Stimulated activated memory B cell treated with anti-CD40 and anti-IgM and Interleukin-4, amounts not matched to agents 10 μg/mL and 1 μg/mL and 100 μg/mL, for 72 hours (primary cell): Measurements from ENCODE around the gene WWC2.

ENCODE experiments used
- ATAC-seq: fragments of 150-1000 bp; cut with Tn5 transposase; 2 replicates; pipeline ENCODE4 v1.10.0; 2021
- H3K27ac Mint-ChIP-seq: one replicate; pipeline ENCODE4 v1.8.0; 2022; ENCODE audit warnings: mild to moderate bottlenecking, mixed read lengths
- H3K27me3 Mint-ChIP-seq: one replicate; pipeline ENCODE4 v1.8.0; 2022; ENCODE audit warnings: mixed read lengths
- H3K36me3 Mint-ChIP-seq: one replicate; pipeline ENCODE4 v1.8.0; 2022; ENCODE audit warnings: mixed read lengths
- H3K4me1 Mint-ChIP-seq: one replicate; pipeline ENCODE4 v1.8.0; 2022; ENCODE audit warnings: mixed read lengths
- H3K4me3 Mint-ChIP-seq: one replicate; pipeline ENCODE4 v1.8.0; 2022; ENCODE audit warnings: mild to moderate bottlenecking, moderate library complexity, mixed read lengths
- H3K9me3 Mint-ChIP-seq: one replicate; pipeline ENCODE4 v1.8.0; 2022; ENCODE audit warnings: mixed read lengths

Gene WWC2

DNA sequence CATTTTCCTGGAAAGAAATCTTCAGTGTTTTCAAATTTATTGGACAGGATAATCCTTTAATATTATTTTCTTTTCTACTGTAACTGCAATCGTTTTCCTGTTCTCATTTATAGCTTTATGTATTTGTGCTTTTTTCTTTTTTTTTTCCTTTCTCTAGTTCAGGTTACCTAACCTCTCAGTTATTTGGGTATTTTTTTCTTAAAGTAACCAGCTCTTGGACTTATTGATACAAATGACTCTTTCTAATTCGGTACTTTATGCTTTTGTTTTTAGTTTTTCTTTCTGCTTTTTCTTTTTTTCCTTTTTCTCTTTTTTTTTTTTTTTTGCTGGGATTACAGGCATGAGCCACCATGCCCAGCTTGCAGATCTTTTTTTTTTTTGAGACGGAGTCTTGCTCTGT lies 25.2 kb downstream of the WWC2 start:
- Mint-ChIP-seq H3K4me3 (no peak overlapping the region), H3K9me3 (no peaks in the 10 kb centered on the region), H3K36me3 (no peaks in the 10 kb centered on the region), H3K4me1 (no peaks in the 10 kb centered on the region), H3K27me3 (no peaks in the 10 kb centered on the region), H3K27ac (no peak overlapping the region)
- no peak for ATAC-seq

DNA sequence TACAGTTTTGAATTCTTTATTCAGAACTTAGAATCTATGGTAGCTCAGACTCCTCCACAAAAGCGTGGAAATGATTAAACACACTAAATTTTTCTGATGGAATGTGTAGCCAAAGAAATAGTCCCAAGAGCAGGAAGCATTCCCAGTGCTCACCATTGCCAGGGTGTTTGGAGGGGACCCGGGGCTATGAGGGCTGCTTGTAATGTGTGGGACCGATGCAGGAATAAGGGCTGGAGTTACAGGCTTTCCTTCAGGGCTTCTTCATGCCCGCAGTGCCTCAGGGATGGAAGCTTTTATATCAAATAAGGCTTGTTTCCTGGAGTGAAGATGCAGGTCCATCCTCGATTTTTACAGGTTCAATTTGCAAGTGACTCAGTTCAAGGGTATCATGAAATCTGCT lies 25.8 kb downstream of the WWC2 start:
- ATAC-seq = no peak
- H3K4me1 Mint-ChIP-seq = no peaks in the 10 kb centered on the region
- no peaks in the 10 kb centered on the region for H3K36me3 Mint-ChIP-seq
- H3K27ac Mint-ChIP-seq = no peak overlapping the region
- no peaks in the 10 kb centered on the region for H3K9me3 Mint-ChIP-seq
- no peak overlapping the region for H3K4me3 Mint-ChIP-seq
- H3K27me3 Mint-ChIP-seq = no peaks in the 10 kb centered on the region

DNA sequence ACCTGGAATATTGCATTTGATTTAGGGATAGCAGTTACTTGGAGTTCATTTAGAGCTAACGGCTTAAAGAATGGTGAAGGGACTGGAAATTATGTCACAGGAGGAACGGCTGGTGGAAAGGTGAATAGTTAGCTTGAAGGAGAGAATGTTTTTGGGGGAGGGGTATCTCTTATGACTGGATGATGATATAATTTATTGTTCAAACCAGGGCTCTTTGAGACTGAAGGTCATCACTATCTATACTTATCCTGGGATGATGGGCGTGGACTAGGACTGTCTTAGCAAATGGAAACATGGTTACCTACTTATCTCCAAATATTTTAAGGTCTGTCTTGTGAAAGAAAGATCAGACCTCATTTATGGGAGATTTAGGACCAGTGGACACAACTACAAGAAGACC lies 30.1 kb downstream of the WWC2 start:
- no peaks in the 10 kb centered on the region for H3K4me1 Mint-ChIP-seq
- no peak overlapping the region for H3K27ac Mint-ChIP-seq
- no peaks in the 10 kb centered on the region for H3K9me3 Mint-ChIP-seq
- no peaks in the 10 kb centered on the region for H3K36me3 Mint-ChIP-seq
- no peak overlapping the region for H3K4me3 Mint-ChIP-seq
- peaks cover 8% of the 10 kb centered on the region for H3K27me3 Mint-ChIP-seq
- no peak for ATAC-seq

DNA sequence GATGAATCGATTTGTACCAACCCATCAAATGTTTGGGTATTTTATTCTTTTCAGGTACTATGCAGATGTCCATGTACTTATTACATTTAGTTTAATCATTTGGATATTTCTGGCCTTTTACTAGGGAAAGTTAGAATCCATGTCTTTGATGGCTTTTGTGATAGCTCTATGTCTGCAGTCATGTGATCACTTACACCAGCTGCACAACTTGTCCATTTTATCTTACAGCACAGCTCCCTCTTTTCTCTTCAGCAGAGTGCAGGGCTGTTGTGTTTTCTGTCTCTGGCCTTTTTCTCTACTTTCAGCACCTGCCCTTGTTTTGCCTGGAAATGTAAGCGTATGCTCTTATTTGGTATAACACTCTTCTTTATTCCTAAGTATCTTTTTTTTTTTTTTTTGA lies 30.6 kb downstream of the WWC2 start:
- no peak overlapping the region for H3K4me3 Mint-ChIP-seq
- no peaks in the 10 kb centered on the region for H3K36me3 Mint-ChIP-seq
- no peaks in the 10 kb centered on the region for H3K4me1 Mint-ChIP-seq
- H3K27ac Mint-ChIP-seq = no peak overlapping the region
- ATAC-seq = no peak
- no peaks in the 10 kb centered on the region for H3K9me3 Mint-ChIP-seq
- peaks cover 8% of the 10 kb centered on the region for H3K27me3 Mint-ChIP-seq

DNA sequence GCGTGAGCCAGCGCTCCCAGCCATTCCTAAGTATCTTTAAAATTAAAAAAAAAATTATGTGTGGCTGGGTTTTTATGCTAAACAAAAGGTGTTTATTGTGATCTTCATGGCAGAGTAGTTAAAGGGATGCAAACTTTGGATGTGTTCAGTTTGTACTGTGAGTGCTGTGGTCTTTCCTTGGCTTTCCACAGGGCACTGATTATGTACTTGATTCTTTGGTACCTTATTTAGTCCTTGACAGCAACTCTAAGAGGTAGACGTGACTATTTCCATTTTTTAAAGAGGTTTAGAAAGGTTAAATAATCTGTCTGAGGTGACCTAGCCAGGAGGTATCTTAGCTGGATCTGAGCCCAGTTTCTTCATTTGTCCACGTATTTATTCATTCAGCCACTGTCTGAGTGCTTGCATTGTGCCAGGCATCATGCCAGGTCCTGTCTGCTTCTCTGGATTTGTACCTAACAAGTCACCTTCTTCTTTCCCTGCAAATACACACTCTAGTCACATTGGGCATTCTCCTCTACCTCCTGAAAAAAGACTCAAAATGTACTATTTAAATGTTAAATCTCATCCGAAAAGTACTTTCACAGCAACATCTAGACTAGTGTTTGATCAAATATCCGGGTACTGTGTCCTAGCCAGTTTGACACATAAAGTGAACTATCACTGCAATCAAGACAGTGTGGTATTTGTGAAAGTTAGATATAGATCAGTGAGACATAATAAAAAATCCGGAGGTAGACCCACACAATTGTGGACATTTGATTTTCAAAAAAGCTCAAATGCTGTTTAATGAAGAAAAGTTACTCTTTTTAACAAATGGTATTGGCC lies 31.5 kb downstream of the WWC2 start:
- H3K4me3 Mint-ChIP-seq = no peak overlapping the region
- H3K4me1 Mint-ChIP-seq = no peaks in the 10 kb centered on the region
- H3K27me3 Mint-ChIP-seq = peaks cover 10% of the 10 kb centered on the region
- H3K9me3 Mint-ChIP-seq = no peaks in the 10 kb centered on the region
- H3K27ac Mint-ChIP-seq = no peak overlapping the region
- ATAC-seq = no peak
- no peaks in the 10 kb centered on the region for H3K36me3 Mint-ChIP-seq

DNA sequence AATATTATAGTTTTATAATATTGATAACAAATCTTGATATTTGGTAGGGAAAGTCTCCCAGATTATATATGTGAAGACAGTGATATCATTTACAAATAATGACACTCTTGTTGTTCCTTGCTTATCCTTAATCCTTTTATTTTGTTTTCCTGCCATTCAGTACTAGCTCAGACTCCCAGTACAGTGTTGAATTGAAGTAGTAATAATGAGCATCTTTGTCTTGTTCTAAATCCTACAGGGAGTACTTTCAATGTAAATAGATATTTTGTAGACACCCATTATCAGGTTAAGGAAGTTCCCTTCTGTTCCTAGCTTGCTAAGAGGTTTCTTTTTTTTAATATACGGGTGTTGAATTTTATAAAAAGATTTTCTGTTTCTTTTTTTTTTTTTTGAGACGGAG lies 33.0 kb downstream of the WWC2 start:
- ATAC-seq = no peak
- Mint-ChIP-seq H3K4me3 (no peak overlapping the region), H3K27ac (no peak overlapping the region), H3K27me3 (peaks cover 19% of the 10 kb centered on the region), H3K9me3 (no peaks in the 10 kb centered on the region), H3K4me1 (no peaks in the 10 kb centered on the region), H3K36me3 (no peaks in the 10 kb centered on the region)

DNA sequence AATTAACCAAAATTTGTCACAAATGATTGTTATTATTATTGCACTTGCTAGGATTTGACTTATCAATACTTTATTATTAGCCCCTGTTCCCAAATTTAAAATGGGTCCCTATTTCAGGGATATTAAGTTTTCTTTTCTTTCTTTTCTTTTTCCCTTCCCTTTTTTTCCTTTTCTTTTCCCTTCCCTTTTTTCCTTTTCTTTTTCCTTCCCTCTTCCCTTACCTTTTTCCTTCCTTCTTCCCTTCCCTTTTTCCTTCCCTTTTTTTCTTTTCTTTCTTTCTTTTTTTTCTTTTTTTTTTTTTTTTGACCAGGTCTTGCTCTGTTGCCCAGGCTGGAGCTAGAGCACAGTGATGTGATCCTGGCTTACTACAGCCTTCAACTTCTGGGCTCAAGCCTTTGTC lies 33.8 kb downstream of the WWC2 start:
- Mint-ChIP-seq H3K27ac (no peak overlapping the region), H3K9me3 (no peaks in the 10 kb centered on the region), H3K27me3 (peaks cover 19% of the 10 kb centered on the region), H3K4me3 (no peak overlapping the region), H3K4me1 (no peaks in the 10 kb centered on the region), H3K36me3 (no peaks in the 10 kb centered on the region)
- ATAC-seq = no peak

DNA sequence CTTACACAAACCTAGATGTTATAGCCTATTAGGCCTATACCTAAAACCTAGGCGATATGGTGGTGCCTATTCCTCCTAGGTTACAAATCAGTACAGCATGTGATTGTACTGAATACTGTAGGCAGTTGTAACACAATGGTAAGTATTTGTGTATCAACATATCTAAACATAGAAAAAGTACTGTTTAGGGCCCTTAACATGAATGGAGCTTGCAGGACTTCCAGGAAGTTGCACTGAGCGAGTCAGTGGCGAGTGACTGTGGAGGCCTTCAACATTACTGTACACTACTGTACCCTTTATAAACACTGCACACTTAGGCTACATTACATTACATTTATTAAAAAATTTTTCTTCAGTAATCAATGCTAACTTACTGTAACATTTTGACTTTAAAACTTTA lies 37.8 kb downstream of the WWC2 start:
- no peaks in the 10 kb centered on the region for H3K4me1 Mint-ChIP-seq
- H3K27ac Mint-ChIP-seq = no peak overlapping the region
- no peaks in the 10 kb centered on the region for H3K9me3 Mint-ChIP-seq
- no peak overlapping the region for H3K4me3 Mint-ChIP-seq
- no peaks in the 10 kb centered on the region for H3K36me3 Mint-ChIP-seq
- no peak for ATAC-seq
- peaks cover 19% of the 10 kb centered on the region for H3K27me3 Mint-ChIP-seq

DNA sequence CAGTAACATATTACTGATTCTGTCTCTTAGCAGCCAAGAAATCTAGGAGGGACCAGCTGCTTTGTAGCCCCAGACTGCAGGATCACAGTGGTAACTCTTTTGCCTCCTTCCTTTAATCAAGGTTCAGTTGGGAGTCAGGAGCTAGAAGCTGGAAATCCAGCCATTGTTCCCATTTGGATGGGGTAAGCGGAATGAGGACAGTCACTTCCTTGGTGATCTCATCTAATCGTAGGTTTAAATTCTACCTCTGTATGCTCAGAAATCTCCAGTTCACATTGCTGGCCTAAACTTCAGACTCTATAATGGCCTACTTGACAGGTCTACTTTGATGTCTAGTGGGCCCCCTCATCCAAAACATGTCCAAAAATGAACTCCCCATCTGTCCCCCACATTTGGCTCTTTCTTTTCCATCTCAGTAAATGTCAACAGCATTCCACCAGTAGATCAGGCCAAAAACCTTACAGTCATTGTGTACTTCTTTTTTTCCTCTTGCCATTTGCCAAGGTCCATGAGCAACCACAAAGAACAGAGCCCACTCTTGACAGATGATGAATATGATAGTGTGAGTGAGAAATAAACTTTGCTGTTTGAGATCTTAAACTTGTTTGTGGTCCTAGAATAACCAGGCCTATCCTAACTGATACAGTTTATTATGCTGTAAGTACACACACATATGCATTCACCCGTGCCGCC lies 40.1 kb downstream of the WWC2 start:
- peaks cover 12% of the 10 kb centered on the region for H3K27me3 Mint-ChIP-seq
- H3K4me3 Mint-ChIP-seq = no peak overlapping the region
- no peak for ATAC-seq
- no peak overlapping the region for H3K27ac Mint-ChIP-seq
- H3K9me3 Mint-ChIP-seq = no peaks in the 10 kb centered on the region
- H3K36me3 Mint-ChIP-seq = no peaks in the 10 kb centered on the region
- no peaks in the 10 kb centered on the region for H3K4me1 Mint-ChIP-seq

DNA sequence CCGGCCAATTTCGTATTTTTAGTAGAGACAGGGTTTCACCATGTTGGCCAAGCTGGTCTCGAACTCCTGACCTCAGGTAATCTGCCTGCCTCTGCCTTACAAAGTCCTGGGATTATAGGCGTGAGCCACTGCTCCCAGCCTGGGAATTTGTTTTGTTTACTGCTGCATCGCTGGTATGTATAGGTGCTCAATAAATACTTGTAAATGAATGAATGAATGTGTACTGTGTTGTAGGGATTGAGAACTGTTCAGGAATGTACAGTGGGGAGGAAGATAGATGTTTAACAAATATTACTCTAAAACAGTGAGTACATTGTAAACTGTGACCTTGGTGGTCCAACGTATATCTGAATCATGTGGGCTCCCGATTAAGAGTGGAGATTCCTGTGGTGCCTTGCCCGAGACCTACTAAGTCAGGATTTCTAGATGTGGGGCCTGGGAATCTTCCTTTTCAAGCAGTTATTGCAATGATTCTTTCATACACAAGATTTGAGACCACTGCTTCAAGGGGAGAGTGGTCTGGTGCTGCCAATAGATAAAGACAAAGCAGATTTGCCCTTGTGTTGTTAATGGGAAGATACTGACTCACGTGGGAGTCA lies 41.0 kb downstream of the WWC2 start:
- no peak for ATAC-seq
- Mint-ChIP-seq H3K36me3 (no peaks in the 10 kb centered on the region), H3K4me1 (no peaks in the 10 kb centered on the region), H3K27ac (no peak overlapping the region), H3K9me3 (no peaks in the 10 kb centered on the region), H3K27me3 (peaks cover 12% of the 10 kb centered on the region), H3K4me3 (no peak overlapping the region)

DNA sequence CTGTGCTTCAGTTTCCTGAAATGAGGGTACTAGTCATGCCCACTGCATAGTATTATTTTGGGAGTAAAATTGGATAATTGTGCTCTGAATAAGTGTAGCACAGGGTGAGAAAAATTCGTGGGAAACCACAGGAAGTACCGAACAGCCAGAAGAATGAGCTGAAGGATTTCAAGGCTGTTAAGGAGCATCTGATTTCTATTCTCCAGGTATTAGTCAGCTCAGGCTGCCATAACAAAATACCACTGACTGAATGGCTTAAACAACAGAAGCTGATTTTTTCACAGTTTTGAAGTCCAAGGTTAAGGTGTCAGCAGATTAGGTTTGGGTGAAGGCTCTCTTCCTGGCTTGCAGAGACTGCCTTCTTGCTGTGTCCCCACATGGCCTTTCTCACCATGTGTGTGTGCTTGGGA lies 41.9 kb downstream of the WWC2 start:
- ATAC-seq = no peak
- Mint-ChIP-seq H3K4me3 (no peak overlapping the region), H3K9me3 (no peaks in the 10 kb centered on the region), H3K4me1 (no peaks in the 10 kb centered on the region), H3K27me3 (peaks cover 6% of the 10 kb centered on the region), H3K27ac (no peak overlapping the region), H3K36me3 (no peaks in the 10 kb centered on the region)

DNA sequence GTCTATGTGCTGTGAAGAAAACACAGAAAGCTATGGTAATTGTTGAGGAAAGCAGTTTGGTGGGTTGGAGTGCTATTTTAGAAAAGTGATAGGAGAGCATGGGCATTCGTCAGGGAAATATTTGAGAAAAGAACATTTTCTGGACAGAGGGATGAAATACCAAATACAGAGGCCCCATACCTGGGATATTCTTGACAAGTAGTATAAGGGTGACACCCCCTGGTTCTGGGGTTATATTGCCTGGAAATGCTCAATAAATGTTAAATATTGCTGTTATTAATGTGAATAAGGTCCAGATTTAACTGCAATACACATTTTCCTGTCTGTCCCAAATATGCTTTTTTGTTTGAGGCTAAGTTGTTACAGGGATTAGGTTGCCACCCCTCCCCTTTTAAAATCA lies 42.9 kb downstream of the WWC2 start:
- H3K4me3 Mint-ChIP-seq = no peak overlapping the region
- ATAC-seq = no peak
- H3K9me3 Mint-ChIP-seq = no peaks in the 10 kb centered on the region
- H3K27me3 Mint-ChIP-seq = no peaks in the 10 kb centered on the region
- H3K27ac Mint-ChIP-seq = no peak overlapping the region
- no peaks in the 10 kb centered on the region for H3K36me3 Mint-ChIP-seq
- no peaks in the 10 kb centered on the region for H3K4me1 Mint-ChIP-seq

DNA sequence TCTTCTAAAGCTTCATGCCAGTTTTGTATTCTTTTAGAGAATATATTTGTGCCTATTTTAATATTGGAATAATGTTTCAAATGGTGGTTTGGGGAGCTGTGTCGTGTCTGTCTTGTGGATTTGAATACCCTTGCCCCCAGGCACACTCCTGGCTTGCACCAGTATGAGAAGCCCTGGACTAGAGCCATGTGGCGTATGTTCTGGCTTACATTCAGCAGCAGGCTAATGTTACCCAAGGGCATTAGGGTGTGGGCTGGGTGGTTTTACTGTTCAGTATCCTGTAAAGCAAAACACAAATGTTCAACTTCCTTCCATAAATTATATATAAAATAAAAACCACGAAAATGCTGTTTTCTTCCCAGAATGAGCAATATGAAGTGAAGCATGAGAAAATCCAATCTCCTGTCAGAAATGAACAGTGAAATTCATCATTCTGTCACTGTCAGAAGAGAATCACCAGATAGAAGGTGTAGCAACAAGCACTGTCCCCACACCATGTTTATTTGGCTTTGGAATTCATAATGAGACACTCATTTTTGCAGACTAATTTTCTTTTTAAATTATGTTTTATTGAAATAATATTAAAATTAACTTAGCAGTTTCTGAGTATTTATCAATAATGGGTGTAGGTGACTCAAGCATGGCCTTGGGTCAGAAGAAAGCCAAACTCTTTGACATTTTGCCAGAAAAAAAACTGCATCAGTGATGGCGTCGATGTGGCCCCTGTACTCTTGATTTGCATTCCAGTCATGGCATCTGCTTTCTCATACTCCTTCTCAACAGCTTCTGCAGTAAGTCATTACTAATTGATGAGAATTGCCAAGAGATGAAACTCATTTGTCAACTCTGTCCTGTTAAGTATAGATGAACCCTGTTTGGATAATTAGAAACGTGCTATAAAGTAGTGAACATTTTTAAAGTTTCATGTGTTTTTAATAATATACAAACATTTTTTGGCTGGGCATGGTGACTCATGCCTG lies 43.8 kb downstream of the WWC2 start:
- ATAC-seq = no peak
- Mint-ChIP-seq H3K9me3 (no peaks in the 10 kb centered on the region), H3K27me3 (no peaks in the 10 kb centered on the region), H3K36me3 (no peaks in the 10 kb centered on the region), H3K4me3 (no peak overlapping the region), H3K4me1 (no peaks in the 10 kb centered on the region), H3K27ac (no peak overlapping the region)

DNA sequence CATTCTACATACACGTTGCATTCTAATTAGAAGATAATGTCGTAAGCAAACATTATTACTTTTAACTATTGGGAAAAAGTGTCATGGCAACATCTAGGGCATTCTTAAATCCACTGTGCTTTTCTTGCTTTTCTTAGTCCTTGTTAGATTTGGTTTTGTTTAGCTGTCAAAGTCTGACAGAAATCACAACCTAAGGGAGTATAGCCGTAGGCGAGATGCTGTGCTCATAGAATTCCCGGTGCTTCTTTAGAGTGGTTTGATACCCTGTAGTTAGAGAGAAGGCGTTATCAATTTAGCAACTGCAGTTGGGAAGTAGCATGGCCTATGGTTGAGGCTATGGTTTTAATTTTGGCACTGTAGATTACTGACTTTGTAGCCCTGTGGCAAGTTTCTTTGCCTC lies 45.7 kb downstream of the WWC2 start:
- no peaks in the 10 kb centered on the region for H3K36me3 Mint-ChIP-seq
- ATAC-seq = no peak
- no peaks in the 10 kb centered on the region for H3K9me3 Mint-ChIP-seq
- H3K27me3 Mint-ChIP-seq = no peaks in the 10 kb centered on the region
- no peaks in the 10 kb centered on the region for H3K4me1 Mint-ChIP-seq
- no peak overlapping the region for H3K4me3 Mint-ChIP-seq
- no peak overlapping the region for H3K27ac Mint-ChIP-seq

DNA sequence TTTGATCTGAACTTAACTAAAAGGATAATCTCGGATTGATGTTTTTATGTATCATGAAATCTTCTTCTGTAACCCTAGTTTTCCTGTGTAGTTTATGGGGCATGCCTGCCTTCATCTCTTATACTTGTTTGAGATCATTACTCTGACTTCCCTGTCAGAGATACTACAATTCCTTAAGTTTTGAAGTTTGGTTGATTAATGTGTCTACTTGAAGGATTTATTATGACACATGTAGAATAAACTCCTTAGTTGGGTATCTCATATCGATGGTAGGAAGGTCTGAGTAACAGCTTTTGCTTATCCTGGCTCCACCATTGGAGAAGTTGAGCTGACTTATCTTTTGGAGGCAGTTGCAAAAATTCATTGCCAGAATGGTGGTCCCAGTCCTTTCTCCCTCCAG lies 46.7 kb downstream of the WWC2 start:
- H3K4me3 Mint-ChIP-seq = no peak overlapping the region
- no peaks in the 10 kb centered on the region for H3K27me3 Mint-ChIP-seq
- no peaks in the 10 kb centered on the region for H3K9me3 Mint-ChIP-seq
- H3K36me3 Mint-ChIP-seq = no peaks in the 10 kb centered on the region
- ATAC-seq = no peak
- H3K27ac Mint-ChIP-seq = no peak overlapping the region
- H3K4me1 Mint-ChIP-seq = no peaks in the 10 kb centered on the region
